GM15510 (cell line): ENCODE measurements around the gene MYO3A.

Experiments used
- POLR2A ChIP-seq: IDR thresholded peaks from 3 replicates; pipeline ENCODE4 v1.6.1; 2011; ENCODE audit warnings: borderline replicate concordance; ENCODE audit not compliant: insufficient read length; ENCODE audit errors: extremely low read depth

Gene MYO3A

DNA sequence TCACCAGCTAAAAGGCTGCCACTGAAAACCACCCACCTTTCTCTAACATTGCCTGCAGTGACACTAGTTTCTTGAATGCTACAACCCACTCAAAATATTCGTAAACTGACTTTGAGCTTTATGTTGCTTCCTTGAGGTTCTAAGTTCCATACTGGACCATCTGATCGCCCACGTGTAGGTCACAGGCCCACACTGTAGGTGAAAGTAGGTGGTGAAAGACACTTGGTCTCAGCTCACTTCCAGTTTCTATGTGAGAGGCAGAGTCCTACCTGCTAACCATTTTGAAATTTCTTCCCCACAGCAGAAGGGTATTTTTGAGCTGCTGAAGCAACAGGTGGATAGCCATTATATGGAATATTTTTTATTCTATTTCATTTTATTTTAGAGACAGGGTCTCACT is 97.3 kb downstream of the MYO3A start:
- no peak for TF ChIP-seq POLR2A

DNA sequence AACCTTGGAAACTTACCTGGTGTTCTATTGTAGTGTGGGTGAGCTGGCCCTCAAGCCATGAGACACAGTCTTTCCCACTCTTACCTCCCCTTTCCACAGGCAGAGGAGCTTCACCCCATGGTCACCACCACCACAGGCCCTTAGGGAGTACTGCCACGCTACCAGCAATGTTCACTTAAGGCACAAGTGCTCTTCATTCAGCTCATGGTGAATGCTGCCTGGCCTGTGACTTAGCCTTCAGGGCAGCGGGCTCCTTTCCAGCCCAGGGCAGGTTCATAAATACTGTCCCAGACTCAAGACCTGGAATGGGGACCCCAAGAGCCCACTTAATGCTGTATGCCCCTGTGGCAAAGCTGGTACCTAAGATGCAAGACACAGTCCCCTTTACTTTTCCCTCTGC is 109.4 kb downstream of the MYO3A start:
- TF ChIP-seq POLR2A, result no peak

DNA sequence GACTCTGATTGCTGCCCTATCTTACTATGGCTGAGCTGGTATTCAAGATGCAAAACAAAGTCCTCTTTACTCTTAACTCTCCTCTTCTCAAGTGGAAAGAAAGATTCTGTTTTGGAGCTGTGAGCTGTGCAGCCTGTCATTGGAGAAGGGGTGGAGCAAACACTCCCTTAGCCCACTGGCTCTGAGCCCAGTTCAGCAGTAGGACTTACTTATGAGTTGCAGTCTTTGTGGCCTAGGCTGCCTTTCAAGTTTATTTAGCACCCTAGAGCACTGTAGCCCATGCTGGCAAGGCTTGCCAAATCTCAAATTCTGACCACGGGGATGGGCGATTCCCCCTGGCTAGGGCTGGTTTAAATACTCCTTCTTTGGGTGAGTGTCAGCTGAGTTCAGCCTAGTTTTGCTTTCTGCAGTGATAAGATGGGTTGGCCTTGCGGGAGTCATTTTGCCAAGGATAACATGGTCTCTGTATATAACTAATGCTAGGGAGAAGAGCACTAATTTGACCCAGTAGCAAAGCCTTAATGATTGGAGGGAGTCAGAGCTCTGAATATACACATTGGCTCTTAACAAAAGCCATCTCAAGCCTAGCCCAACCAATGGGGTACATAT is 110.2 kb downstream of the MYO3A start:
- TF ChIP-seq POLR2A, result no peak

DNA sequence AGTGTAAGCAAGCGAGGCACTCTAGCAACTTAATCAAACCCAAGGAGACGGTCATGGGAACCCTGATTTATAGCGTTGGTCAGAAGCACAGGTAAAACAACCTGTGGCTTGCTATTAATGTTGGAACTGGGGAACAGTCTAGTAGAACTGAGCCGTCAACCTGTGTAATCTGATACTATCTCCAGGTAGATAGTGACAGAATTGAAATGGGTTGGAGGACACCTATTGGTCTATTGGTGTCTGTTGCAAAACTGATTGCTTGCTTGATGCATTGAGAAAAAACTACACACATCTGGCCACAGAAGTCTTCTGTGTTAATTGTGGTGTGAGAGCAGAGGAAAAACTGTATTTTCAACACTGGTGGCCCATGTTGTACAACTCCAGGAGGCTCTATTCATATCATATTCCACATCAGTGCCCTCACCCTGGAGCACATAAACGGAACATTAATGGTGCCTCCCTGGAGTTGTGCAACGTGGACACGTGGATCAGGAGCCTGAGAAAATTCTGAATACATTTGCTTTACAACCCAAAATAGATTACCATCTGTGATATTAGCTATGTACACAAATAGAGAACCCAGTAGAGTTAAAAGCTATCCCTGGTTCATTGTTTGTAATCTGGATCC is 112.2 kb downstream of the MYO3A start:
- TF ChIP-seq POLR2A, result no peak

DNA sequence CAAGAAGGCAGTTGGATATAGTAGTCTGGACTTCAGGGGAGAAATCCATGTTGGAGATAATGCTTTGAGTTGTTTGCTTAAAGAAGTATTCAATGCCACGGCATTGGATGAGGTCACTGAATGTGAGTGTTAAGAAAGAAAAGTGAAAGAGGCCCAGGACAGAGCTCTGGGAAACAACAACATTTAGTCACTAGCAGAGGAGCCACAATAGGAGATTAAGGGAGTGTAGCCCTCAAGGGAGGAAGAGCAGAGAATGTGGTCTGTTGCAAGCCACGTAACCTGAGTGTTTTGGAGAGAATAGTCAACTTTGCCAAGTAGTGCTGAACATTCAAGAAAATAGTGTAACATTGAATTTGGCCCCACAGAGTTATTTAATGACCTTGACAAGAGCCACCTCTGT is 114.7 kb downstream of the MYO3A start:
- no peak for TF ChIP-seq POLR2A

DNA sequence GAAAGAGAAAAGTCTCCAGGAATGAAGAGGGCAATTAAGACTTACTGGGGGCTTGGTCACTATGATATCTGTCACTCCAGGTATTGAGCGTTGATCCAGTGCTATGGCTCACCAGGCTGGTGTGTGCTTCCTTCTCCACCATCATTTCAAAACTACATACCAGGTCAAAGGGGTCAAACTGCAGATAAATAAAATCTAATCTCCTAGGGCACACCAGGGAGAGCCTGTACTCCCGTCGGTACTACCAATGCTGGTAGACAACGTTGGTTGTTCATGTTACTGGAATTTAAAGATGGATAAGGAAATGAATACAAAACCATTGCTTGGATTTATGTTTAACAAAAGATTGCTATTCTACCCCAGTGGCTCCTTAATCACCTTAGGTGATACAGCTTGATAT is 118.3 kb downstream of the MYO3A start:
- TF ChIP-seq POLR2A, result no peak

DNA sequence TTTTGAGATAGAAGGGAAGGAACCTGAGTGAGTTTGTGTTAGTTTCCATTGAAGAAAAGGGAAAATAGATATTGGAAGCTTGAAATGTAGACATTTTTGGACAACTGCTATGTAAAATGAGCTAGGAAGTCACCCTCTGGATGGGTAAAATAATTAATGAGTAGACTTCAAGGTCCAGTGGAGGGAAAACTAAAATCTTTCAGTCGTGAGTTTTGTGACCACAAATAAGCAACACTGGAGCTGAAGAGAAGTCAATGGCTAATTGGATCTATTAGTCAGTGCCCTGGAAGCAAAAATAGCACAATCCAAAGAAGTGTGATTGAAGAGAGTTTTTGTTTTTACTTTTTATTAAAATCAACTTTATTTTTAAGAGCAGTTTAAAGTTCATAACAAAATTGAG is 123.4 kb downstream of the MYO3A start:
- TF ChIP-seq POLR2A, result no peak

DNA sequence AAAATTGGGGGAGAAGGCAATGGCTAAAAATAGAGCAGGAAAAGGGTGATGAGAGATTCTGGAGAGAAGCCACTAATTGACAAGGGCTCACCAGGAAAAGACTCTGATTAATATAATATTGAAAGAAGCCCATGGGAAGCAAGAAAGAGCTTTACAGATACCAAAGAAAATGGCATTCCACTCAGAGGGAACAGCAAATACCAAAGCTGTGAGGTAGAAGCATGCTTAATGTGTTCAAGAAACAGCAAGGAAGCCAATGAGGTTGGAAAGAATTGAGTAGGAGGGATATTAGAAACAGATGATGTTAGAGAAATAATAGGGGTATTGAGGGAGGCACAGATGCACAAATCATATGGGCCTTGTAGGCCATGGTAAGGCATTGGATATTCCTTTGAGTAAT is 130.1 kb downstream of the MYO3A start:
- TF ChIP-seq POLR2A, result no peak

DNA sequence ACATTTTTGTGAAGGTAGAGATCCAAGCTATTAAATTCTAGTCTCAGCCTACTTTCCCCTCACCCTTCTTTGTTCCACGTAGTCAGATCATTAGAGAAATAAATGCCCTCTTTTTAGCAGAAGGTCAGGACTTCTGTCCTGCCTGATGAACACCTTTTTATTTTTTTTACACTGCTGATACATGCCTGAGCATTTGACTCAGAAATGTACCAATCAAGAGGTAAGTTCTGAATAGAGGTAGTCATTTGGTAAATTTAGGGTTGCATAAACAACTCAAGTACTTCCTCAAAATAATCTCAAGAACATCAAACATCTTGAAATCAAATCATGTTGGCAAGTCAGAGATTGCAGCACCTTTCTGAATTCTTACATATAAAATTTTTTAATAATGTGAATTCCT is 133.7 kb downstream of the MYO3A start:
- TF ChIP-seq POLR2A, result no peak

DNA sequence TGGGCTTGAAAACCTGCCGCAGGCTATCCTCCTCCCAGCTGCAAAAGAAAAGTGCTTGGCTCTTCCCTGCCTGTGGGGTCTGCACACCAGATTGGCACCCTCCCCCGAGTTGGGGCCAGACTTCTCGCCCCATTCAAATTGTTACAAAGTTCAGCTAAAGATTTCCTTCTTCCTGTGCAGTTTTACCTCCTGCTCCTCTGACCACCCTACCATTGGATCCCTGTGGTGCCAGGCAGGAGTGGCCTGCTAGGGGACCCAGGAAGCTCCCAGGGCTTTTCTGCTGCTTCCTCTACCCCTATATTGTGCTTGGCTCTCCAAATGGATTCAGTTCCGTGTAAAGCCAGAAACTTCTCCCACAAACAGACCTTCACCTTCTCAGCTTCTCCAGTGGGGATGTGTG is 147.4 kb downstream of the MYO3A start:
- no peak for TF ChIP-seq POLR2A

DNA sequence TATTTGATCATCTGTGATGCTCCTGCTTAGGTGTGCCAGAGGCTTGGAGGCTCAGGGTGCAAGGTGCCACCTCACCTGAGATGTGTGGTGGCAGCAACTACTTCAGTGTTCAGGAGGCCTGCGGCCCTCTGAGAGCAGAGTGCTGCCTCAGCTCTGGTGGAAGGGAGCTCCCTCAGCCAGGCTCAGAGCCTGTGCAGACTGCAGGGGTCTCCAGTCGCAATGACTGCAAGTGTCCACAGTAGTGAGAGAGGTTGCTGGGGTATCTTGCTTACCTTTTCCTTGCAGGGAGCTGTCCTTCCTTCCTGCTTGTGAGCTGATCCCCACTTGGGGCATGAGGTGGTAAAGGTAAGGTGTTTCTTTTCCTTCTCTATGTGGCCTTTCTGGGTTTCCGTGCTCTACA is 151.5 kb downstream of the MYO3A start:
- no peak for TF ChIP-seq POLR2A

DNA sequence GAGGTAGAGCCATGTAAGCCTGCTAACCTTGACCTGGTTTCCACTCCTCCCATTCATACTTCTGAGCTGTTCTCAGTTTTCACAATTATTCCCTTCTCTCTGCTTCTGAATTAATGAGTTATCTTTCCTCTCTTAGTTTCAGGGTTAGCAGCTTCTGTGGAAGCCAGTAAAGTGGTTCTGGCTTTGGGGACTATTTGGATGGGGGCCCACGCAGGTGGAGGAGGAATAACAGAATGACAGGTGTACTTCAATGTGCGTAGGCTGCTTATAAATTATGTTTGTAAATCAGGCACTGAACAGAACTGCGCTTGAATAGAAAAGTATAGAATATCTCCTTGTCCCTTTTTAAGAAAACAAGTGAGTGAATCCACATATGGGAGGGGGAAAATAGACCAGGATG is 153.6 kb downstream of the MYO3A start:
- TF ChIP-seq POLR2A, result no peak

DNA sequence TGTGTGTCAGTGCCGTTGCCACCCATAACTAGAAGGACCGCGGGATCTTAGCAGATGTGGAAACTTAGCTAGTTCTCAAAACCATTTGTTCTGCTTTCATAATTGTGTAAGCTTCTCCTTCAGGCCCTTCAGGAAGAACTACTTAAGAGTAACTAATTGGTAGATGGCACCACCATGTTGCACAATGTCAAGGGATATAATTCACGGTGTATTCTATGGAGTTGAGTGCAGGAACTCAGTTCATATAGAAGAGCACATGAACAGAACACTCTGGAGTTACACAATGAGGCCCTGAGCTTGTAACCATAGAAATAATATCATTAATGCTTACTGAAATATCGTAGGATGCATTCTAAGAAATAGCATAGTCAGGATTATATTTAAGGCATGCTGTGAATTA is 156.0 kb downstream of the MYO3A start:
- TF ChIP-seq POLR2A, result no peak

DNA sequence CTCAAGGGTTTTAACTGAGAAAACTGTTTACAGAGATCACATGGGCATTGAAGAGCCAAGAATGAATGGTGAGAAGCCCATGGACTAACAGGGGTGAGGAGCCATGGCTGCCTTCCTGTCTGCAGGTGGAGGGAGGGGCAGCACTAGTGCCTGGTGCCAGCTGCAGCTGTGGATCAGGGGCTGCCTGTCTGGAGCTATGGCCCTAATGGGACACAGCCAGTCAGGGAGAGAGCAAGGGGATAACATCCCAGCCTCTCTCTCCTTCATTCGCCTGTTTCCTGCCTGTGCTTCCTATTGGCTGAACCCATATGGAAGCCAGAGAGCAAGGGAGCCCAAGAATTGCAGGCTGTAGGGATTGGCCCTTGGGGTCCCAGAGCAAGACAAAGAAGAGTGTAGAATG is 156.7 kb downstream of the MYO3A start:
- no peak for TF ChIP-seq POLR2A

DNA sequence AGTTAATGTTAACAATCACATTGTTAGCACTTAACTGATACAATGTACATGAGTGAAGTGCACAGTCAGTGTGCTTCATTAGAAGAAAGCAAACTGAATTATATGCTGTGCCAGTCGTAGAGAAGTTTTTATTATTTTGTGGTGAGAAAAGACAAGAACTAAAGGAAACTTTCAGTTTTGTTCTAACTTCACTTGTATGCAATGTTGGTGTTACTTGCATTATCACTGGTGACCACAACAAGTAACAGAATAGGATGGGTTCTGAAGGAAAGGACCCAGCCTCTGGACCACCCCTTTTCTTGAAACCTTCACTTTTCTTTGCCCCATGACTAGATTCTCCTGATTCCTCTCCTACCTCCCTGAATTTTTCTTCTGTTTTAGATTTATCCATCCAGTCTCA is 159.2 kb downstream of the MYO3A start:
- TF ChIP-seq POLR2A, result no peak

DNA sequence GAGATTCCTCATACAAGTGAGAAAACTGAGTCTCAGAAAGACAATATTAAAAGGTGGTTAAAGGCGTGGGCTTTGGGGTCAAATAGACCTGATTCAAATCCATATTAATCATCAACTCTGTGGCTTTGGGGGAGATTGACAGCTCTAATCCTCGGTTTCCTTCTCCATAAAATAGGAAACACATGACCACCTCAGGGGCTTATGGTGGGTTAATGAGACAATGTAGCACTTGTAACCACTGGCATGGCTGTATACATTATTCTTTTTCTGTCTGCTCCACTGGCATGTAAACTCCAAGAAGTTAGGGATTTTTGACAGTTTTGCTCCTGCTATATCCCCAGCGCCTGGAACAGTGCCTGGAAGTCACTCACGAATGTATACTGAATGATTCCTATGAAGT is 161.8 kb downstream of the MYO3A start:
- TF ChIP-seq POLR2A, result no peak

DNA sequence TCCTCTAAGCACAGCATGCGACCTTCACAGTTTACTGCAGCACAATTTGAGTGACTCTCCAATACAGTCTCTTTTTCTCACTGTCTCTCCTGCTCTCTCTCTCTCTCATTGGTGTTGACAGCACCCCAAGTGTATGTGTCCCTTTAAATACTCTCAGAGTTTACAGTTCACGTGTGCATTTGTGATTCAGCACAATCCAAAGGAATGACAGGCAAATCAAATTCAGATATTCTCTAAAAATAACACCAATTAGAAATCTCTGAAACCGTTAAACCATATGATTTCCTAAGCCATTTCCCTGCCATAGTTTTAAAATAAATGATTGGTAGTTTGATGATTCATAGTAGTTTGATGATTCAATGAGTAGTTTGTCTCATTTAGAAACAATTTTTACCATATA is 178.5 kb downstream of the MYO3A start:
- no peak for TF ChIP-seq POLR2A
